LNCAP (cell line): ENCODE measurements around the gene MOV10.

Experiments
- CTCF ChIP-seq: fragments of 450-650 bp; IDR thresholded peaks from 2 replicates; pipeline ENCODE4 v1.5.1; 2017; ENCODE audit warnings: mild to moderate bottlenecking

The MOV10 gene

GRCh38 chr1:112665857-112666256, 8.6 kb upstream of the MOV10 start:
- no peak for TF ChIP-seq CTCF

- no peak for TF ChIP-seq CTCF
Measured at GRCh38 chr1:112666946-112667345, 7.5 kb upstream of the MOV10 start.

- TF ChIP-seq CTCF = no peak
Measured at GRCh38 chr1:112672009-112672408, 2.5 kb upstream of the MOV10 start.

GRCh38 chr1:112672842-112673241, 1.6 kb upstream of the MOV10 start:
- no peak for TF ChIP-seq CTCF

GRCh38 chr1:112673592-112674439, 643 bp upstream of the MOV10 start:
- TF ChIP-seq CTCF = peak; percentile 49

GRCh38 chr1:112674986-112675727, 698 bp downstream of the MOV10 start:
- TF ChIP-seq CTCF = peak; percentile 33

GRCh38 chr1:112675728-112676381, 1.4 kb downstream of the MOV10 start:
- no peak for TF ChIP-seq CTCF
